GM12878 (cell line): Measurements from ENCODE around the gene DOP1A. TPM values are rescaled to one million over a fixed set of nuclear protein-coding genes. Genes with fewer than 3 reads are reported as not detected.
"Not testable (repeated sequence)": the region's sequence is repeated elsewhere in the genome, so short reads cannot be mapped to it uniquely, and the experiment has no call there.

Experiments
- ATAC-seq: fragments of 200-7000 bp; cut with Tn5 transposase; 3 replicates; pipeline ENCODE4 v1.9.1; 2020; ENCODE audit warnings: mild to moderate bottlenecking, moderate library complexity
- BruUV-seq: library from RNA; stranded (reverse); fragments of 400-500 nt; replicated peaks from 2 replicates; lab custom pipeline; 2021; lab: Mats Ljungman, UMichigan
- CTCF ChIA-PET: fragments of 300-600 bp; sonication (Branson Sonifier 250); formaldehyde crosslinking; extraction: SDS; loops from one replicate; lab custom pipeline; 2021; ENCODE audit warnings: inconsistent platforms; lab: Yijun Ruan, JAX
- POLR2A ChIA-PET: fragments of 350-600 bp; formaldehyde crosslinking; extraction: SDS; loops from one replicate; lab custom pipeline; 2021; ENCODE audit warnings: inconsistent platforms; lab: Charles Lee
- RAD21 ChIA-PET: fragments of 300-600 bp; sonication (Branson Sonifier 250); formaldehyde crosslinking; loops from one replicate; lab custom pipeline; 2023; ENCODE audit warnings: antibody characterized with exemption; ENCODE audit not compliant: unreplicated experiment; lab: Charles Lee
- SMC1A ChIA-PET: fragments of 300-600 bp; sonication (Branson Sonifier 250); formaldehyde crosslinking; loops from one replicate; lab custom pipeline; 2023; ENCODE audit not compliant: unreplicated experiment, uncharacterized antibody; lab: Charles Lee
- DNase-seq: peaks from one replicate; pipeline ENCODE4 v3.0.0-alpha.2; 2011; ENCODE audit warnings: low read depth, low spot score
- FAIRE-seq: peaks from 3 replicates; lab custom pipeline; 2011; peaks lifted over from hg19 to GRCh38; lab: Jason Lieb, UNC
- H2AFZ ChIP-seq: 2 replicates; pipeline ENCODE4 v1.6.0; 2011; ENCODE audit warnings: low read depth, low read length, control low read depth; ENCODE audit not compliant: control insufficient read depth
- H3K27ac ChIP-seq: 2 replicates; pipeline ENCODE4 v1.5.1; 2011; ENCODE audit warnings: control low read depth; ENCODE audit not compliant: control insufficient read depth, insufficient read depth
- H3K27me3 ChIP-seq, 2 experiments: replicated peaks in 1 of 2; 2 replicates each; pipeline versions ENCODE4 v1.6.0 to v1.6.1; 2011; ENCODE audit warnings: low read length in 1 of 2; ENCODE audit not compliant: control insufficient read depth in 2 of 2, insufficient read depth in 2 of 2
- H3K36me3 ChIP-seq, 2 experiments: 2 replicates each; pipeline ENCODE4 v1.5.1; 2011; ENCODE audit warnings: low read length in 1 of 2; ENCODE audit not compliant: control insufficient read depth in 2 of 2, insufficient read depth in 2 of 2
- H3K4me1 ChIP-seq: 2 replicates; pipeline ENCODE4 v1.6.1; 2011; ENCODE audit warnings: mild to moderate bottlenecking, low read length, moderate library complexity, mixed read lengths; ENCODE audit not compliant: control insufficient read depth, insufficient read depth
- H3K4me2 ChIP-seq: 2 replicates; pipeline ENCODE4 v1.6.0; 2011; ENCODE audit warnings: control low read depth; ENCODE audit not compliant: control insufficient read depth, insufficient read depth
- H3K4me3 ChIP-seq: fragments of 200-600 bp; sonication (generic); 2 replicates; pipeline ENCODE4 v1.5.1; 2016
- H3K79me2 ChIP-seq: 2 replicates; pipeline ENCODE4 v1.6.0; 2011; ENCODE audit warnings: low read length; ENCODE audit not compliant: control insufficient read depth, insufficient read depth
- H3K9ac ChIP-seq: 2 replicates; pipeline ENCODE4 v1.8.0; 2011; ENCODE audit warnings: low read length, control low read depth, mixed read lengths; ENCODE audit not compliant: control insufficient read depth, insufficient read depth
- H3K9me3 ChIP-seq: replicated peaks from 3 replicates; pipeline ENCODE4 v1.5.1; 2011; ENCODE audit warnings: mild to moderate bottlenecking, low read length; ENCODE audit not compliant: control insufficient read depth, insufficient read depth
- H4K20me1 ChIP-seq: 2 replicates; pipeline ENCODE4 v1.6.0; 2011; ENCODE audit not compliant: control insufficient read depth, insufficient read depth
- WGBS: methylation state at CpG from one replicate; pipeline ENCODE4 v1.1.6; 2016; ENCODE audit warnings: low lambda C conversion rate; ENCODE audit not compliant: insufficient replicate concordance, insufficient coverage; ENCODE audit errors: missing lambda C conversion rate; 5-methylcytosine and 5-hydroxymethylcytosine counted together
- in situ Hi-C: fragments of 300-500 bp; cut with MboI; formaldehyde crosslinking; loops from 9 replicates; pipeline ENCODE4 v1.14.3; 2018; ENCODE audit warnings: mixed read lengths
- intact Hi-C: fragments of 100-400 bp; cut with micrococcal nuclease; formaldehyde crosslinking; loops from one replicate; pipeline ENCODE4 v1.14.2; 2022; ENCODE audit not compliant: unreplicated experiment
- polyA plus RNA-seq, 11 experiments: library from polyadenylated mRNA; depleted of rRNA in 4 of 11; unstranded in 6 of 11; stranded (reverse) in 5 of 11; fragments of >200 nt; fragmentation: Nextera tagmentation in 4 of 11; fragmentation: Illumina TruSeq in 1 of 11; extraction: Ambion mirVana in 4 of 11; extraction: Trizol in 1 of 11; gene quantifications; 1 replicate in 1 of 11; 2 replicates in 10 of 11; pipeline versions ENCODE4 v1.2.1 to v1.2.3, GENCODE V29; 2011 to 2016; ENCODE audit warnings: inconsistent platforms in 2 of 11, missing spikeins in 2 of 11, low read depth in 1 of 11
- total RNA-seq, 4 experiments: library from RNA; depleted of rRNA in 3 of 4; stranded (reverse); fragments of >200 nt in 3 of 4; fragmentation: Illumina TruSeq in 1 of 4; extraction: Trizol in 1 of 4; gene quantifications; 2 replicates each; pipeline versions ENCODE4 v1.2.1 to v1.2.3, GENCODE V29; 2013 to 2021
- TF ChIP-seq, protein P1 (sequence below): fragments of 450-650 bp; IDR thresholded peaks from 2 replicates; pipeline ENCODE4 v1.6.1; 2016; ENCODE audit warnings: mild to moderate bottlenecking
- TF ChIP-seq, protein P2 (sequence below): fragments of 450-650 bp; IDR thresholded peaks from 2 replicates; pipeline ENCODE4 v1.6.1; 2017; ENCODE audit warnings: mild to moderate bottlenecking

The DOP1A gene
- total and polyA plus RNA-seq, 10 of the 15 experiments (the other 5 are each of a cell fraction or from before 2014, with no cell fraction given): 1.9 to 22.9 (median 10.3) TPM

DNA sequence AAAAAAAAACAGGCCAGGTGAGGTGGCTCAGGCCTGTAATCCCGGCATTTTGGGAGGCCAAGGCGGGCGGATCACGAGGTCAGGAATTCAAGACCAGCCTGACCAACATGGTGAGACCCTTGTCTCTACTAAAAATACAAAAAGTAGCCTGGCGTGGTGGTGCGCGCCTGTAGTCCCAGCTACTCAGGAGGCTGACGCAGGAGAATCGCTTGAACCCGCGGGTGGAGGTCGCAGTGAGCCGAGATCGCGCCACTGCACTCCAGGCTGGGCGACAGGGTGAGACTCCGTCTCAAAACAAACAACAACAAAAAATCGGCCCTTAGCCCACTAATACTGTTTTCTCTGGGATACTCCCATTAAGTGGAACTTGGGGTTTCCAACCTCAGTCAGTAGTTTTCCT is 124.5 kb downstream of the DOP1A start:
- H4K20me1 ChIP-seq, H3K27me3 ChIP-seq, FAIRE-seq, POLR2A ChIA-PET, H3K36me3 ChIP-seq, H3K9ac ChIP-seq, H3K9me3 ChIP-seq, ATAC-seq, in situ Hi-C loops, H3K4me1 ChIP-seq, H2AFZ ChIP-seq, DNase-seq, BruUV-seq: not testable (repeated sequence)
- 0 out of 2 replicates have a peak overlapping the region, but pooled peaks have one; percentile 89 for H3K27ac ChIP-seq
- TF ChIP-seq, protein P1, sequence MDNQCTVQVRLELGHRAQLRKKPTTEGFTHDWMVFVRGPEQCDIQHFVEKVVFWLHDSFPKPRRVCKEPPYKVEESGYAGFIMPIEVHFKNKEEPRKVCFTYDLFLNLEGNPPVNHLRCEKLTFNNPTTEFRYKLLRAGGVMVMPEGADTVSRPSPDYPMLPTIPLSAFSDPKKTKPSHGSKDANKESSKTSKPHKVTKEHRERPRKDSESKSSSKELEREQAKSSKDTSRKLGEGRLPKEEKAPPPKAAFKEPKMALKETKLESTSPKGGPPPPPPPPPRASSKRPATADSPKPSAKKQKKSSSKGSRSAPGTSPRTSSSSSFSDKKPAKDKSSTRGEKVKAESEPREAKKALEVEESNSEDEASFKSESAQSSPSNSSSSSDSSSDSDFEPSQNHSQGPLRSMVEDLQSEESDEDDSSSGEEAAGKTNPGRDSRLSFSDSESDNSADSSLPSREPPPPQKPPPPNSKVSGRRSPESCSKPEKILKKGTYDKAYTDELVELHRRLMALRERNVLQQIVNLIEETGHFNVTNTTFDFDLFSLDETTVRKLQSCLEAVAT: peak; percentile 91
- TF ChIP-seq, protein P2, sequence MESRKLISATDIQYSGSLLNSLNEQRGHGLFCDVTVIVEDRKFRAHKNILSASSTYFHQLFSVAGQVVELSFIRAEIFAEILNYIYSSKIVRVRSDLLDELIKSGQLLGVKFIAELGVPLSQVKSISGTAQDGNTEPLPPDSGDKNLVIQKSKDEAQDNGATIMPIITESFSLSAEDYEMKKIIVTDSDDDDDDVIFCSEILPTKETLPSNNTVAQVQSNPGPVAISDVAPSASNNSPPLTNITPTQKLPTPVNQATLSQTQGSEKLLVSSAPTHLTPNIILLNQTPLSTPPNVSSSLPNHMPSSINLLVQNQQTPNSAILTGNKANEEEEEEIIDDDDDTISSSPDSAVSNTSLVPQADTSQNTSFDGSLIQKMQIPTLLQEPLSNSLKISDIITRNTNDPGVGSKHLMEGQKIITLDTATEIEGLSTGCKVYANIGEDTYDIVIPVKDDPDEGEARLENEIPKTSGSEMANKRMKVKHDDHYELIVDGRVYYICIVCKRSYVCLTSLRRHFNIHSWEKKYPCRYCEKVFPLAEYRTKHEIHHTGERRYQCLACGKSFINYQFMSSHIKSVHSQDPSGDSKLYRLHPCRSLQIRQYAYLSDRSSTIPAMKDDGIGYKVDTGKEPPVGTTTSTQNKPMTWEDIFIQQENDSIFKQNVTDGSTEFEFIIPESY: peak; percentile 66; the same call in 1 of the 2 replicates
- peak overlapping the region; percentile 79 for H3K4me3 ChIP-seq
- RAD21 ChIA-PET: interaction anchor here (11.8 kb wide), 1 partner anchor 126 kb away, joined by 93 read pairs; the partner anchor contains the start of genes DOP1A and UBE3D
- intact Hi-C loops: loop anchor here (5.0 to 10.0 kb wide), 3 partner anchors 105 to 947 kb away; partner anchors contain the start of genes DOP1A, IBTK and UBE3D
- WGBS: 89% methylated on average over 17 of the region's 18 CpGs
- SMC1A ChIA-PET: interaction anchor here (4.4 to 12.1 kb wide), 2 partner anchors 24 to 123 kb away, joined by 12 to 108 read pairs; partner anchors contain the start of genes DOP1A and UBE3D
- H3K79me2 ChIP-seq: peaks cover 28% of the 10 kb centered on the region
- CTCF ChIA-PET: interaction anchor here (0.7 to 19.2 kb wide), 3 partner anchors 24 to 126 kb away, joined by 3 to 195 read pairs (median 43); partner anchors contain the start of genes DOP1A and UBE3D
- peak overlapping the region; percentile 98 for H3K4me2 ChIP-seq
